ENCODE data around the gene TRAT1. TPM values are rescaled to one million over a fixed set of nuclear protein-coding genes. Genes with fewer than 3 reads are reported as not detected.

TRAT1 gene
- total and polyA plus RNA-seq, 2 experiments from 2014 or later = not detected

GRCh38 chr3:108780235-108780634, 42.4 kb upstream of the TRAT1 start:
- TF ChIP-seq CTCF (IDR thresholded peaks at IDR 0.05; ENCODE audit: poor library complexity) = no peak
- no peak for TF ChIP-seq EZH2phosphoT487 (IDR thresholded peaks at IDR 0.05; ENCODE audit: low read depth, severe bottlenecking, unreplicated experiment)
- no peak for TF ChIP-seq EZH2 (IDR thresholded peaks at IDR 0.05; ENCODE audit: borderline replicate concordance)
- Histone ChIP-seq H3K4me2 (no peak overlapping the region), H2AFZ (no peak overlapping the region), H3K4me1 (ENCODE audit: insufficient read depth) (no peaks in the 10 kb centered on the region), H3K36me3 (replicated peaks; ENCODE audit: insufficient read depth, low read depth) (no peaks in the 10 kb centered on the region), H3K27ac (no peak overlapping the region), H4K20me1 (ENCODE audit: insufficient read depth, poor library complexity, severe bottlenecking) (no peaks in the 10 kb centered on the region), H3K9me2 (replicated peaks; ENCODE audit: insufficient read depth) (peaks cover 3% of the 10 kb centered on the region), H3K4me3 (no peak overlapping the region), H3K79me2 (no peaks in the 10 kb centered on the region), H3K9me3 (ENCODE audit: low read depth) (no peaks in the 10 kb centered on the region), H3K27me3 (no peaks in the 10 kb centered on the region)
- DNase-seq (ENCODE audit: low spot score) = no peak
- 90% methylated on average over 4 of the region's 4 CpGs for WGBS (ENCODE audit: low lambda C conversion rate, missing lambda C conversion rate)

GRCh38 chr3:108791473-108791872, 31.1 kb upstream of the TRAT1 start:
- H2AFZ ChIP-seq = no peak overlapping the region
- no peaks in the 10 kb centered on the region for H4K20me1 ChIP-seq (ENCODE audit: insufficient read depth, poor library complexity, severe bottlenecking)
- no peak overlapping the region for H3K4me3 ChIP-seq
- H3K9me2 ChIP-seq (replicated peaks; ENCODE audit: insufficient read depth) = no peaks in the 10 kb centered on the region
- WGBS (ENCODE audit: low lambda C conversion rate, missing lambda C conversion rate) = 56% methylated on average over 3 of the region's 3 CpGs
- no peaks in the 10 kb centered on the region for H3K79me2 ChIP-seq
- H3K27ac ChIP-seq = no peak overlapping the region
- DNase-seq (ENCODE audit: low spot score) = no peak
- H3K9me3 ChIP-seq (ENCODE audit: low read depth) = no peaks in the 10 kb centered on the region
- H3K27me3 ChIP-seq = no peaks in the 10 kb centered on the region
- H3K36me3 ChIP-seq (replicated peaks; ENCODE audit: insufficient read depth, low read depth) = no peaks in the 10 kb centered on the region
- no peak for TF ChIP-seq EZH2phosphoT487 (IDR thresholded peaks at IDR 0.05; ENCODE audit: low read depth, severe bottlenecking, unreplicated experiment)
- no peak for TF ChIP-seq CTCF (IDR thresholded peaks at IDR 0.05; ENCODE audit: poor library complexity)
- TF ChIP-seq EZH2 (IDR thresholded peaks at IDR 0.05; ENCODE audit: borderline replicate concordance) = no peak
- no peak overlapping the region for H3K4me2 ChIP-seq
- no peaks in the 10 kb centered on the region for H3K4me1 ChIP-seq (ENCODE audit: insufficient read depth)

- Histone ChIP-seq H3K9me2 (replicated peaks; ENCODE audit: insufficient read depth) (no peaks in the 10 kb centered on the region), H2AFZ (no peak overlapping the region), H3K79me2 (no peaks in the 10 kb centered on the region), H3K4me2 (no peak overlapping the region), H3K4me3 (no peak overlapping the region), H4K20me1 (ENCODE audit: insufficient read depth, poor library complexity, severe bottlenecking) (no peaks in the 10 kb centered on the region), H3K9me3 (ENCODE audit: low read depth) (no peaks in the 10 kb centered on the region), H3K36me3 (replicated peaks; ENCODE audit: insufficient read depth, low read depth) (no peaks in the 10 kb centered on the region), H3K4me1 (ENCODE audit: insufficient read depth) (no peaks in the 10 kb centered on the region), H3K27ac (no peak overlapping the region), H3K27me3 (no peaks in the 10 kb centered on the region)
- no peak for DNase-seq (ENCODE audit: low spot score)
- TF ChIP-seq EZH2 (IDR thresholded peaks at IDR 0.05; ENCODE audit: borderline replicate concordance) (no peak), EZH2phosphoT487 (IDR thresholded peaks at IDR 0.05; ENCODE audit: low read depth, severe bottlenecking, unreplicated experiment) (no peak), CTCF (IDR thresholded peaks at IDR 0.05; ENCODE audit: poor library complexity) (no peak)
- WGBS (ENCODE audit: low lambda C conversion rate, missing lambda C conversion rate) = 93% methylated on average over 2 of the region's 2 CpGs
These were observed 18.1 kb upstream of the TRAT1 start for GRCh38 chr3:108804437-108804836.

- Histone ChIP-seq H3K4me1 (ENCODE audit: insufficient read depth) (no peaks in the 10 kb centered on the region), H2AFZ (no peak overlapping the region), H3K4me2 (no peak overlapping the region), H3K79me2 (no peaks in the 10 kb centered on the region), H3K4me3 (no peak overlapping the region), H4K20me1 (ENCODE audit: insufficient read depth, poor library complexity, severe bottlenecking) (no peaks in the 10 kb centered on the region), H3K9me3 (ENCODE audit: low read depth) (no peaks in the 10 kb centered on the region), H3K9me2 (replicated peaks; ENCODE audit: insufficient read depth) (no peaks in the 10 kb centered on the region), H3K27ac (no peak overlapping the region), H3K27me3 (no peaks in the 10 kb centered on the region), H3K36me3 (replicated peaks; ENCODE audit: insufficient read depth, low read depth) (no peaks in the 10 kb centered on the region)
- TF ChIP-seq EZH2phosphoT487 (IDR thresholded peaks at IDR 0.05; ENCODE audit: low read depth, severe bottlenecking, unreplicated experiment) (no peak), CTCF (IDR thresholded peaks at IDR 0.05; ENCODE audit: poor library complexity) (no peak), EZH2 (IDR thresholded peaks at IDR 0.05; ENCODE audit: borderline replicate concordance) (no peak)
- DNase-seq (ENCODE audit: low spot score) = peak; percentile 30
- WGBS (ENCODE audit: low lambda C conversion rate, missing lambda C conversion rate) = 66% methylated on average over 4 of the region's 4 CpGs
These were observed 17.6 kb upstream of the TRAT1 start for GRCh38 chr3:108804966-108805365.
